DMS 273 (cell line): ENCODE data around the gene WFIKKN1.
A peak's percentile ranks its signal among the peaks of the same experiment; 100 is the strongest.

Source experiments
- DNase-seq: peaks from one replicate; lab custom pipeline; 2025; ENCODE audit not compliant: unreplicated experiment; lab: John Stamatoyannopoulos, UW

The WFIKKN1 gene

DNA sequence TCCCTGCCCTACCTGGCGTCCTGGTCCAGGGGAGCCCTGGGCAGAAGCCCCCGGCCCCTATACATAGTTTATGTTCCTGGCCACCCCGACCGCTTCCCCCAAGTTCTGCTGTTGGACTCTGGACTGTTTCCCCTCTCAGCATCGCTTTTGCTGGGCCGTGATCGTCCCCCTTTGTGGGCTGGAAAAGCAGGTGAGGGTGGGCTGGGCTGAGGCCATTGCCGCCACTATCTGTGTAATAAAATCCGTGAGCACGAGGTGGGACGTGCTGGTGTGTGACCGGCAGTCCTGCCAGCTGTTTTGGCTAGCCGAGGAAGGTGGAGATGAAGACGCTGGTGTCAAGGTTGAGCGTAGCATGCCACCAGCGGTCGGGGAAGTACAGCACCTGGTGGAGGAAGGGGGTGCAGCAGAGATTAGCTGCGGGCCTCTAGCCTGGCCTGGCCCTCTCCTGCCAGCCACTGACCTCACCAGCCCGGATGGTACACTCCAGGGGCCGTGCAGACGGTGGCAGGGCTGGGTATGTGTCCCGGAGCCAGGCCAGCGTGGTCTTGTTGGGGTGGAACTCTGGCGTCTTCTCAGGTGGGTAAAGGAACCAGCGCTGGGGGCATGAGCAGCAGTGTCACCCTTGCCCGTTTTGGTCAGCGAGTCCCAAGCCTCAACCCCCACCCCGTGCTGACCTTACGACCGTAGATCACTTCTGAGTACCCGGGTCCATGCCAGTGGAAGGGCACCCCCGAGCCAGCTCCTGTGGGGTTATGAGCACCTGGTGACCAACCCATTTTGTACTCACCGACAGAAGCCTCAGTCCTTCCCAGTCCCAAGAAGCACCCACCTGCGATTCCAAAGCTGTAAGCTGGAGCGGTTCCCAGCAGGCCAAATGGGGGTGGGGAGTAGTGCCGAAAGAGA is 52.0 kb downstream of the WFIKKN1 start:
- DNase-seq, result no peak

DNA sequence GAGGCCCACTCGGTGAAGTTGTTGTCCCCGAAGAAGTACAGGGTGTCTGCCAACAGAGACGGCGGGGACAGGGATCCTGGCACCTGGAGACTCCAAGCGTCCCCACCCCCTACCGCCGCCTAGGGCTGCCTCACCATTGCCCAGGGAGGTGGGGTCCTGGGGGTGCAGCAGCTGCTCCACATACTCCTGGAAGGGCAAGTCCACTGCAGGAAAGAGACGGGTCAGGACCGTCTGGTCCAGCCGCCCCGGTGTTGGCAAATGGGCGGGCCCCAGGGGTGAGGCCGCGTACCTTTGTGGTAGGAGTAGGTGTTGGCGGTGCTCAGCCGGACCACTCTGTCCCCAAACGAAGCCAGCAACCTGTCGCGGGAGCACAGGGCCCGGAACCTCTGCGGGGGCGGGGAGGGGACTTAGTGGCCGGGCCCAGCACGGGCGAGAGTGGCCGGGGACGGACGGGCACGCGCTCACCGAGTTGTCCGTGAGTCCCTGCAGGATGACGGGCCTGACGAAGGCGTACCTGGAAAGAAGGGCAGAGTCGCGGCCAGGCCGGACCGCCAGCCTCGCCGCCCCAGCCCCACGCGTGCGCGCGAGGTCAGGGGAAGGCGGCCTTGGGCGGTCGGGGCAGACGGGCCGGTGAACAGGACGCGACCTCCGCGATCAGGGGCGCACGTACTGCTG is 52.7 kb downstream of the WFIKKN1 start:
- peak; percentile 67 for DNase-seq
